Stimulated activated CD8-positive, alpha-beta memory T cell treated with anti-CD3 and anti-CD28 coated beads, Interleukin-7, amount 100 ng/mL, for 4 hours (primary cell): ENCODE measurements around the gene SCGB1D2.
"Not testable (repeated sequence)": the region's sequence is repeated elsewhere in the genome, so short reads cannot be mapped to it uniquely, and the experiment has no call there.

ENCODE experiments used
- DNase-seq, 2 donors: peaks; one replicate each; pipeline ENCODE4 v3.0.0-alpha.2; 2020; ENCODE audit warnings: low read depth in 2 of 2

SCGB1D2 gene, protein sequence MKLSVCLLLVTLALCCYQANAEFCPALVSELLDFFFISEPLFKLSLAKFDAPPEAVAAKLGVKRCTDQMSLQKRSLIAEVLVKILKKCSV

DNA sequence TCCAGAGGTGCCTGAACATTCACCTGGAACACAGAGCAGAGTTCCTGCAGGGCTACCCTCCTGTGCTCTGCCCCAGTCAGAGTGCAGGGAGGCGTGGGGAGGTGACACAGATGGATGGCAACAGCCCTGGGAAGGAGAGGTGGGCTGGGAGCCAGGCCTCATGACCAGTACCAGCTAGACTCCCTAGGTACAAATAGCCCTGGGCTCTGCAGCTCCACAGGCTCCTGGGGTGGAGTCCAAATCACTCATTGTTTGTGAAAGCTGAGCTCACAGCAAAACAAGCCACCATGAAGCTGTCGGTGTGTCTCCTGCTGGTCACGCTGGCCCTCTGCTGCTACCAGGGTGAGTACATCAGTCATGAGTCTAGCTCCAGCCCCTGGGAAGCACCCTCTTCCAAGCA lies at the start of gene SCGB1D2:
SCGB1D2 (plus strand) TSS at position 219 of the 400 bp plus-strand sequence; CDS start at position 288, 69 bp downstream.
- no peak for DNase-seq

DNA sequence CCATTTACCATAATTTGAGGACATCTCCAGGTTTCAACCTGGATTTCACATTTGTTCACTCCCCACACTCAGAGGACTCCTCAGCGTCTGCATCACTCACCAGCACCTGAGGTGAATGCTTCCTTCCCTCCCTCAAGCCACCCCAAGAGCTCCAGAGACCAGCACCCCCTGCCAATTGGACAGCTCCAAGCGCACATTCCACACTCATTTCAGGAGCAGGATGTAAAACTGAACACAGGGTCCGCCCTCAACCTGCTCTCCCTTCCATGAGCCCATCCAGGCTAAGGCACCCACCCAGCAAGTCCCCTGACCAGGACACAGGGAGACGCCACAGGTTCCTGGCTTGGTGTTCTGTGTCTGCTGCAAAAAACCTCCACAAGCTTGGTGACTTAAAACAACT lies 48.1 kb upstream of the SCGB1D2 start:
- no peak for DNase-seq

DNA sequence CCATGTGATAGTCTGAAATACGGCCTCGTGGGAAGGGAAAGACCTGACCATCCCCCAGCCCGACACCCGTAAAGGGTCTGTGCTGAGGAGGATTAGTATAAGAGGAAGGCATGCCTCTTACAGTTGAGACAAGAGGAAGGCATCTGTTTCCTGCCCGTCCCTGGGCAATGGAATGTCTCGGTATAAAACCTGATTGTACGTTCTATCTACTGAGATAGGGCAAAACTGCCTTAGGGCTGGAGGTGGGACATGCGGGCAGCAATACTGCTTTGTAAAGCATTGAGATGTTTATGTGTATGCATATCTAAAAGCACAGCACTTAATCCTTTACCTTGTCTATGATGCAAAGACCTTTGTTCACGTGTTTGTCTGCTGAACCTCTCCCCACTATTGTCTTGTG lies 47.0 kb upstream of the SCGB1D2 start:
- not testable (repeated sequence) for DNase-seq

DNA sequence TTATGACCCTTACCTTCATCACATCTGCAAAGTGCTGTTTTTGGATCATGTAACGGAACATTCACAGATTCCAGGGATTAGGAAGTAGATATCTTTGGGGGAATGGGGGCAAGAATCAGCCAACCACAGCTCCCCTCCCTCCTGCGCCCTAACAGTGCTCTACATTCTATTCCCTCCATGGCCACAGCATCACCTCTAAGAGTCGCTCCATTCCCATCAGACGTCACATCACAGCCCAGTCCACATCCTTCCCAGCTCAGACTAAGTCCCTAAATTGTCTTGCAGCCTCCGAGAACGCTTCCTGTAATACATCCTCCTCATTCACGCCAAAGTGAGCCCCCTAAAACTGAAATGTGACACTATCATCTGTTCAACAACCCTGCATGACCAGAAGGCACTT lies 46.1 kb upstream of the SCGB1D2 start:
- DNase-seq, result no peak

DNA sequence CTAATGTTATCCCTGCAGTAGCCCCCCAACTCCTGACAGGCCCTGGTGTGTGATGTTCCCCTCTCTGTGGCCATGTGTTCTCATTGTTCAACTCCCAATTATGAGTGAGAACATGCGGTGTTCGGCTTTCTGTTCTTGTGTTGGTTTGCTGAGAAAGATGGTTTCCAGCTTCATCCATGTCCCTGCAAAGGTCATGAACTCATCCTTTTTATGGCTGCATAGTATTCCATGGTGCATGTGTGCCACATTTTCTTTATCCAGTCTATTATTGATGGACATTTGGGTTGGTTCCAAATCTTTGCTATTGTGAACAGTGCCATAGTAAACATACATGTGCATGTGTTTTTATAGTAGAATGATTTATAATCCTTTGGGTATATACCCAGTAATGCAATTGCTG lies 44.6 kb upstream of the SCGB1D2 start:
- DNase-seq, result not testable (repeated sequence)

DNA sequence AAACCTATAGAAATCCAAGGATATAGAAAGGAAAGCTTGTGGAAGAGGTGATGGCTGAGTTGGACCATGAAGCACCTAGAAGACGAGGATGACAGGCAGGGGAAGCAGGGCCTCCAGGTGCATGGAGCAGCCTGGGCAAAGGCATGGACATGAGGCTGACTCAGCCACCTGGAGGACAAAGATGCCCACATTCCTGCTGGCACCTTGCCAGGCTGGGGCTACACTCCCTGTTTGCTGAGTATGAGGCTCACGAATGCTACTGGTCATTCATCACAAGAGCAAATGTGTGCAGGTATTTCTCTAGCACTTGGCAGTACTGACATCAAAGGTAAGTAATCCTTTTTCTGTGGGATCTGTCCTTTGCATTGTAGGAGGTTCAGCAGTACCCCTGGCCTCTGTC lies 40.7 kb upstream of the SCGB1D2 start:
- no peak for DNase-seq

DNA sequence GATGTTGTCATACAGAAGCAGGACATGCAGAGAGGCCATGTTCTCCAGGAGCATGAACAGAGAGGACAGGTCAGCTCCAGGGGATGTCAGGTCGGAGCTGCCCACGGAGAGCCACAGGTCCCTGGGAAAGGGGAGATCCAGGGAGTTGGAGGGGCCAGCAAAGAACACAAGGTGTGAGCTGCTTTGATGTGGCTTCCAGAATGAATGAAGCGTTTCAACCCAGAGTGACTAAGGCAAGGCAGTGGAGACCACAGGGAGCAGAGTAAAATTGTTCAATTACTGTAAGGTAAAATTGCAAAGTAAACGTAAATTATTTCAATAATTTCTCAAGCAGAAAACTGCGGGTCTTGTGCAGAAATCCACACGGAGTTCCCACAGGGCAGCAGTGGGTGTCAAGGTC lies 39.1 kb upstream of the SCGB1D2 start:
- DNase-seq, result no peak

DNA sequence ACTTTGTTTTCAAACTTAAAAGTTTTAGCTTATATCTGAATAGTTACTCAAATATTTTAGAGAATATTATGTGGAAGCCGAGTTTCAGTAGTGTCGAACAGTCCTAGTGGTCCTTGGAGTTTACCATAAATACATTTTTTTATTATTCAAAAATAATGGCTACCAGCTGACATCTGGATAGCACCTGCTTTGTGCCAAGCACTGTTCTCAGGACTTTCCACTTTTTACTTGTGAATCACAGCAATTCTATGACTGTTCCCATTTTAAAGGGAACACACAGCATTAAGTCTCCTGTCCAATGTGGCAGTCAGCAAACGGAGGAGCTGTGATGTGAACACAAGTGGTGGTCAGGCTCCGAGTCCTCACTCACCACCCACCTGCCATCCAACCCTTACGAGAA lies 37.6 kb upstream of the SCGB1D2 start:
- DNase-seq, result no peak

DNA sequence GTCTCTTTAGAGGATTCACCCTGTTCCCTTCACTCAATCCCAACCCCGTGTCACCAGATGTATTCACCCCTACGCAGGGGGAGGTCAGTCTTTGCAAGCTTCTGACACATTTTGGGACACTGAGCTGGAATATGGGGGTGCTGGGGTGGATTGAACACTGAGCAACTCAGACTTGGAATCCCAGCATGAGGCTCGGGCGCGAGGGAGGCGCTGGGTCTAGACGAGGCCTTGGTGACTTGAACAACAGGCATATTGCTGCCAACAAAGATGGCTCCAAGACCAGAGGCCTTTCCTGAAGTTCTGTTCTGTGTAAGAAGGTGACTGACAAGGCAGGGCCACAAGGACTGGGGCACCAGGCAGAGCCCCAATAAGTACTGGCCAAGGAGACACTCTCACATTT lies 36.6 kb upstream of the SCGB1D2 start:
- DNase-seq, result no peak

DNA sequence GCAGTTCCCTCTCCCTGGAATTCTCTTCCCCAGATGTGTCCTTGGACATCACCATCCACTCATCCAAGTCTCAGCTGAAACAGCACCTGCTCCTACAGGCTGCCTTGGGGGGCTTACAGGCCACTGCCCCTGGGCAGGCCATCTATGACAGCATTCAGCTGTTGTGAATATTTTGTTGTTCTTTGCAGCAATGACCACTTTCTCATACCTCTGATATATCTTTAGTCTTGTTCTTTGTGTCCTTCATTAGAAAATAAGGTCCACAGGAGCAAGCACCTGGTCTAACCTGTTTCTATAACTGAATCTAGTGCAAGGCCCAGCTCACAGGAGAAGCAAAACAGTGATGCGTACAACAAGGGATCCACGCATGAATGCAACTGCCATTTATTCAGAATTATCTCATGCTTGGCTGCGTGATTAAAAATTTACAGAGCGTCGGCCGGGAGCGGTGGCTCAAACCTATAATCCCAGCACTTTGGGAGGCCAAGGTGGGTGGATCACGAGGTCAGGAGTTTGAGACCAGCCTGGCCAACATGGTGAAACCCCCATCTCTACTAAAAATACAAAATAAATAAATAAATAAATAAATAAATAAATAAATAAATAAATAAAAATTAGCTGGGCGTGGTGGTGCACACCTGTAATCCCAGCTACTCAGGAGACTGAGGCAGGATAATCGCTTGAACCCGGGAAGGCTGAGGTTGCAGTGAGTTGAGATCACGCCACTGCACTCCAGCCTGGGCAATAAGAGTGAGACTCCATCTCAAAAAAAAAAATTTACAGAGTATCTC lies 35.6 kb upstream of the SCGB1D2 start:
- not testable (repeated sequence) for DNase-seq

DNA sequence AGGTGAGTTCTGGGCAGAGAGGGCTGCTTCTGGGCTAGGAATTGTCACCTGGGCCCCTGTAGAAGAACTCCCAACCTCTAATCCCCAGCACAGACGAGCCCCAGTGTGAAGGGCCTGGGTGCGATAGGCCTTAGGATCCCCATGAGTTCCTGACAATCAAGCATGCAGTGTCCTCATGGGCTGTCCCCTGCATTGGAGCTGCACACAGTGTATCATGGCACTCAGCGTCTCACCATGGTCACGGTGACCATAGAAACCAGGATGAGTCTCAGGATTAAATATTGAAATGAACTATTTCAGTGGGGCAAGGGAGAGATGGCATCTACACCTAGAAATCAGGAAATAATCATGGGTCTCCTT lies 33.3 kb upstream of the SCGB1D2 start:
- DNase-seq, result no peak

DNA sequence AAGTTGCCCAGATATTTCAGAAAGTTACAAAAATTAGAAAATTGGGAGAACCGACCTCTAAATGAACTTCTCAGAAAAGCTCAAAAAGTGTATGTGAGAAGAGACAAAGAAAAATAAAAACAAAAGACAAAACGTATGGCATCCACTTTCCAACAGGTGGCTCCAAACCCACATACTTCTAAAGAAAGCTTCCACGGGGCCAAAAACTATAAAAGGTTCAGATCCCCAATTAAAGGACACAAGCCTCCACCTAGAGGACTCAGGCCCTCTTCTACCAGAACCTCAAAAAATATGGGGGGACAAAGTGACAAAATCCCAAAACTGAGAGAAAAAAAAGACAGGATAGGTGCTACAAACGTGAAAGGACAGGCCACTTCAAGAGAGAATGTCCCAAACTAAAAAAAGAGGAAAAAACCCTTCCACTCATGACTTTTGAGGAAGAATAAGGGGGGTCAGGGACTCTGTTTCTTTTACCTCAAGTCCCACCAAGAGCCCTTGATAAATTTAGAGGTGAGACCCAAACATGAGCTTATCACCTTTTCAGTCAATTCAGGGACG lies 24.8 kb upstream of the SCGB1D2 start:
- DNase-seq, result no peak

DNA sequence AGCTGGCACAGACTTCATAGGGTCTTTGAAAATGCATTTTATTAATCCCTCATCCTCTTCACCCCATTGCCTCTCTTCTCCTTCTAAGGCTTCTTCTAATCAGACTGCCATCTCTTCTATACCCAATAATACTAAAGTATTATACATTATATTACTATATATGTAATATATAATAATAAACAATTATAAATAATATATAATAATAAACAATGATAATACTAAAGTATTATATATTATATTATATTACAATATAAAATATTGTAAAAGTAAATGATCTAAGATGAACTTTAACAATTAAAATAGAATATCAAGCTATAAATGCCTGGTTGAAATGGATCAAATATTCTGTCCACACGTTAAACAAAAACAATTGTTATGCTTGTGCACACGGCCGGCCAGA lies 20.5 kb upstream of the SCGB1D2 start:
- no peak for DNase-seq

DNA sequence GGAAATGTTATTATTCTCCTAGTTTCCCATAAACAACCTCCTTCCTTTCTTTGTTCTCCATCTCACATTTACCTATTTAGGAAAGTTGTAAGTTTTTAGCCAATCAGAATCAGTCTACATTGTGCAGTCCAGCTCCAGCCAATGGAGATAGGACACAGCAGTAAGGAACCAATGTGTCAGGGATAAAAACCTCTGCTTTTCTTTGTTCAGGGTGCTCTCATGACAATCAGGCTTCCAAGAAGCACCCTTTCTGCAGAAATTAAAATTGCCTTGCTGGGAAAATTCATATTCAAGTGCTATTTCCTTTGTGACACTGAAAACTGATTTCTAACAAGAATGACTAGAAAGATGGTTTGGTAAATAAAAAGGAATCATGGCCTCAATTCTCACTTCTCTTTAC lies 18.9 kb upstream of the SCGB1D2 start:
- DNase-seq, result no peak

DNA sequence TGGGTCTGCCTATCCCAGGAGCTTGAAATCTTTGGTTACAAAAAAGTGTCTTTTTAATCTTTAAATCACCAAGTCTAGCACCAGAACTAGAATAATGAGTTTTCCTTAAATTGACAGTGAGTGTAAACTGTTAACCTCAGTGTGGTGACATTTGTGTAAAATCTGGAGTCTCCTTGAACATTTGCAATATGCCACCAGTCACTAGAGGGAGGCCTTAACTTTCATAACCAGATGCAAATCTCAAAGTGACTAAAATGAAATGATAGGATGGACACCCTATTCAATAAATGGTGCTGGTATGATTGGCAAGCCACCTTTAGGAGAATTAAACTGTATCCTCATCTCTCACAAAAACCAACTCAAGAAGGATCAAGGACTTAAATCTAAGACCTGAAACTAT lies 8.3 kb upstream of the SCGB1D2 start:
- no peak for DNase-seq

DNA sequence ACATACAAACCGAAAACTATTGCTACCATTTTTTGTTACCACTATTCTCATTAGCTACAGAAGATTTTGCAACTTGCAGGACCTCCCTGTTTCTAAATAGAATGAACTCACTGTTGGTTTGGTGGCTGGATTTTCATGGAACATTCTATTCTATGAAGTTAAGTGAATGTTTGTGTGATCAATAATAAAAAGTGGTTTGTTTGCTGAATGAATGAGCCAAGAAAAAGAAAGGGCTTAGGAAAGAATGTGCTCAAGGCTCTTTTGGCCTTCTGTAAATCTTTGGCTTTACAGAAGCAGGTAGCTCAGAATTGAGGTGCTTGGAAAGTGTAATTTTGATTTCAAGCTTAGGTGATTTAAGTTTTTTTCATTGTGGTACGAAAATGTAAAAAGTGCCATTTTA lies 5.9 kb upstream of the SCGB1D2 start:
- no peak for DNase-seq

DNA sequence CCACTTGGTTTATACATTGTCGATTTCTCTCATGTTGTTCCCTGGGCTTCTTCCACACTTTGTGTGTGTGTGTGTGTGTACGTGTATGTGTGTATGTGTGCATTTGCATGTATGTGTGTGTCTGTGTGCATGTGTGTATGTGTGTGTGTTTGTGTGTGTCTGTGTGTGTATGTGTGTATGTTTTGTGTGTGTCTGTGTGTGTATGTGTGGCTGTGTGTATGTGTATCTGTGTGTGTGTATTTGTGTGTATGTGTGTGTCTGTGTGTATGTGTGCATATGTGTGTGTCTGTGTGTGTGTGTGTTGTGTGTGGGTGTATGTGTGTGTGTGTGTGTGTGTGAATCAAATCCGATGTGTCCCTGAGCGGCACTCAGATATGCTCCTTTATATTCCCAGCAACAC lies 4.5 kb upstream of the SCGB1D2 start:
- DNase-seq, result no peak

DNA sequence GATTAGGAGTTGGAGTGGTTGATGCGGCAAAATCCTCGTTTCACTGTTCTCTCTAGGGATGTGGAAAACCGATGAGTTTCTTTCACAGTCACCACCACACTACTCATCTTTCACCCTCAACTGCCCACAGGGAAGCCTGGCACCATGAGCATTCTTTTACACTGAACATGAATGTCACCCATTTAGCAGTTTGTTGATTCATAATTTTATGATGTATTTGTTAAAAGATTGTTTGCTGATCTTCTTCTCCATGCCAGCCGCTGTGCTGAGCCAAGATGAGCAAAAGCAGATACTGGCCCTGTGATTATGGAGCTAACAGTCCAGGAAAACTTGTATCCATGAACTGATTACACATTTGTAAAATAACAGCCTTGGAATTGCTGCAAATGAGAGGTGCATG lies 3.9 kb upstream of the SCGB1D2 start:
- DNase-seq, result no peak

DNA sequence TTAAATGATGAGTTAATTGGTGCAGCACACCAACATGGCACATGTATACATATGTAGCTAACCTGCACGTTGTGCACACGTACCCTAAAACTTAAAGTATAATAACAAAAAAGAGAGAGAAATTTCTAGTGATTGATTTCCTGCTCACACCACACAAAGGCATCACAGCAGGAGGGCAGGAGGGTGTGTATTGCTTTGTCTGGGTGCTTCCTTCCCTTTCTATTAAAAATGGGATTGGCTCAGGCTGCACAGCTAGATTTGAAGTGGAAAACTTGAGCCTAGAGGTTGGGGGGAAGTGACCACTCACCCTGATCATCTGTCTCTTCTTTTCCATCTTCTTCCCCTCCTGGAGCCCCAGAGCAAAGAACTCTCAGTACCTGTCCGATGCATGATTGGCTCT lies 944 bp upstream of the SCGB1D2 start:
- DNase-seq, result no peak

DNA sequence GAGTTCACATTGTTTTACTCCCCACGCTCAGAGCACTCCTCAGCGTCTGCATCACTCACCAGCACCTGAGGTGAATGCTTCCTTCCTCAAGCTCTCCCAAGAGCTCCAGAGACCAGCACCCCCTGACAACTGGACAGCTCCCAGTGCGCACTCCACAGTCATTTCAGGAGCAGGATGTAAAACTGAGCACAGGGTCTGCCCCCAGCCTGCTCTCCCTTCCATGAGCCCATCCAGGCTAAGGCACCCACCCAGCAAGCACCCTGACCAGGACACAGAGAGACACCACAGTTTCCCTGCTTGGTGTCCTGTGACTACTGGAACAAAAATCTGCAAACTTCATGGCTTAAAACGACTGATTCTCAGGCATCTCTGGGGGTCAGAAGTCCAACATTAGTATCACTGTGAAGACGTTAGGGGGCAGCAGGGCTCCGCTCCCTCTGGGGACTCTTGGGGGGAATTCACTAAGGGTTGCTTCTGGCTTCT lies 3.3 kb downstream of the SCGB1D2 start:
- DNase-seq, result no peak

DNA sequence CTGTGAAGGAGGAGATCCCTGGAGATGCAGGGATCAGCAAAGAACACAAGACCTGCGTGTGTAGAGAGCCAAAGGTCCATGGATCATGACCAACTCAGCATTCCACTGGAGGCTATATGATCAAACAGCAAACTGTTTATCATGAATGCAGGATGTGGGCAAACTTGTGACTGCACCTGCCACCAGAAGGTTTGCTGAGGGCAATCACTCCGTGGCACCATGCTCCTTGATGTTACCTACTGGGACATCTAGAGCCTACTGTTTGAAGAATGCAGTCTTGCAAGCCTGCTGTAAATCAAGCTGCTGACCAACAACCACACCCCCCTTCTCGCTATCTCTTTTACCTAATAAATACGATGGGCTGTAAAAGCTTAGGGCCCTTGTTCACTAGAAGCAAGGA lies 9.7 kb downstream of the SCGB1D2 start:
- no peak for DNase-seq

DNA sequence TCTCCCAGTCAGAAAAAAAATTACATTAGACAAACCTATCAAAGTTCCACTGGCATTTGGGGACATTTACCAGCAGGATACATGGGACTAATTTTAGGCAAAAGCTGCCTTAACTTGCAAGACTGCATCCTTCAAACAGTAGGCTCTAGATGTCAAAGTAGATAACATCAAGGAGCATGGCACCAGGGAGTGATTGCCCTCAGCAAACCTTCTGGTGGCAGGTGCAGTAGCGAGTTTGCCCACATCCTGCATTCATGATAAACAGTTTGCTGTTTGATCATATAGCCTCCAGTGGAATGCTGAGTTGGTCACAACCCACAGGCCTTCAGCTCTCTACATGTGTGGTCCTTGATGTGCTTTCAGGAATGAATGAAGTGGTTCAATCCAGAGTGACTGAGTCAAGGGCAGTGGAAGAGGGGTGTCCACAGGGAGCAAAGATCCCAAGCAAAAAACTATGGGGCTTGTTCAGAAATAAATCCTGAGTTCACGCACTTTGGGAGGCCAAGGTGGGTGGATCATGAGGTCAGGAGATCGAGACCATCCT lies 12.0 kb downstream of the SCGB1D2 start:
- DNase-seq, result no peak

DNA sequence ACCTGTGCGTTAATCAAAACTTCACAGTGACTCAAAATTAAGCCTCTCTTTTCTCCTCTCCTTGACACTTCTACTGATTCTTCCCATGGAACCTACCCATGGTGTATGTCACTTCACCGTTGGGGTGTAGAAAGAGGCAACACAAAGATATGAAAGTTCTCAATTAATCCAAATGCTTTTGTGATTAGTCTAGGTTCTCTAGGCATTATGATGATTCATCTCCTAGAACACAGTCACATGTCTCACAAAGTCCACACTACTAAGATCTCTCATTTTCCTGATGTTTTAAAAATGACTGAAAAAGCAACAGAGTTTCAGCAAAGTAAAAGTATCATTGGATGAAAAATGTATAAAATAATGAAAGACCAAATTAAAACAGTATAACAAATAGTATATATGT lies 14.2 kb downstream of the SCGB1D2 start:
- no peak for DNase-seq
